K562 (cell line): ENCODE data around the gene SMIM29. TPM values are rescaled to one million over a fixed set of nuclear protein-coding genes. Genes with fewer than 3 reads are reported as not detected.

Experiments
- BRD9 ChIP-seq: fragments of 450-650 bp; IDR thresholded peaks from 2 replicates; pipeline ENCODE4 v1.6.1; 2018; ENCODE audit warnings: low read depth; ENCODE audit not compliant: partially characterized antibody
- CEBPG ChIP-seq, 3 experiments: fragments of 200-800 bp in 1 of 3; sonication (Bioruptor generic) in 1 of 3; sonication (generic) in 1 of 3; formaldehyde crosslinking in 1 of 3; IDR thresholded peaks in 2 of 3; conservative IDR thresholded peaks in 1 of 3; 2 replicates each; pipeline versions ENCODE4 v1.6.1 to v1.8.0; 2016 to 2022; ENCODE audit warnings: missing compliant biosample characterization in 2 of 3, missing genetic modification characterization in 2 of 3, mild to moderate bottlenecking in 1 of 3, missing genetic modification reagents in 1 of 3
- CHD1 ChIP-seq: fragments of 200-600 bp; sonication (generic); IDR thresholded peaks from one replicate; pipeline ENCODE4 v1.6.1; 2012; ENCODE audit warnings: mild to moderate bottlenecking, moderate library complexity, low read length, inconsistent platforms
- DMBX1 ChIP-seq: fragments of 250-450 bp; sonication (Bioruptor Pico); IDR thresholded peaks from 2 replicates; pipeline ENCODE4 v1.8.0; 2022; ENCODE audit warnings: inconsistent platforms, mild to moderate bottlenecking, moderate library complexity, borderline replicate concordance
- KAT7 ChIP-seq: sonication (generic); formaldehyde crosslinking; IDR thresholded peaks from 2 replicates; pipeline ENCODE4 v1.8.0; 2022; ENCODE audit warnings: missing genetic modification reagents, mild to moderate bottlenecking, borderline replicate concordance
- MCM3 ChIP-seq: fragments of 450-650 bp; IDR thresholded peaks from 2 replicates; pipeline ENCODE4 v1.6.1; 2016
- NCOA1 ChIP-seq: fragments of 450-650 bp; IDR thresholded peaks from 2 replicates; pipeline ENCODE4 v1.6.1; 2016; ENCODE audit warnings: low read depth
- NELFE ChIP-seq: IDR thresholded peaks from 2 replicates; pipeline ENCODE4 v1.6.1; 2011; ENCODE audit warnings: mild to moderate bottlenecking; ENCODE audit not compliant: insufficient read depth, insufficient read length
- NFYB ChIP-seq: IDR thresholded peaks from 2 replicates; pipeline ENCODE4 v1.6.1; 2011; ENCODE audit warnings: mild to moderate bottlenecking, moderate library complexity; ENCODE audit not compliant: insufficient read length; ENCODE audit errors: extremely low read depth
- PHF21A ChIP-seq: fragments of 450-650 bp; IDR thresholded peaks from 2 replicates; pipeline ENCODE4 v1.6.1; 2017; ENCODE audit warnings: low read depth, borderline replicate concordance
- RFX5 ChIP-seq: IDR thresholded peaks from 2 replicates; pipeline ENCODE4 v1.6.1; 2011; ENCODE audit warnings: low read depth, mild to moderate bottlenecking, improper control_type of control experiment, low read length
- SLC30A9 ChIP-seq: fragments of 250-450 bp; sonication (Bioruptor Pico); IDR thresholded peaks from 2 replicates; pipeline ENCODE4 v1.8.0; 2022; ENCODE audit warnings: mild to moderate bottlenecking, moderate library complexity
- TAF7 ChIP-seq: fragments of 450-650 bp; IDR thresholded peaks from 2 replicates; pipeline ENCODE4 v1.6.1; 2016; ENCODE audit warnings: missing genetic modification characterization, missing compliant biosample characterization
- ZBTB1 ChIP-seq: sonication (generic); formaldehyde crosslinking; IDR thresholded peaks from 2 replicates; pipeline ENCODE4 v1.8.1; 2023; ENCODE audit warnings: missing genetic modification reagents, low read depth, mild to moderate bottlenecking, borderline replicate concordance
- ZBTB17 ChIP-seq: fragments of 450-650 bp; formaldehyde crosslinking; IDR thresholded peaks from 2 replicates; pipeline ENCODE4 v1.4.0; 2020; ENCODE audit warnings: mild to moderate bottlenecking
- ZC3H4 ChIP-seq: sonication (generic); formaldehyde crosslinking; IDR thresholded peaks from 2 replicates; pipeline ENCODE4 v1.9.0; 2021; ENCODE audit warnings: missing genetic modification reagents, borderline replicate concordance
- ZNF766 ChIP-seq: fragments of 200-800 bp; sonication (Bioruptor generic); conservative IDR thresholded peaks from 2 replicates; pipeline ENCODE4 v1.6.1; 2016; ENCODE audit warnings: missing genetic modification characterization, missing compliant biosample characterization
- polyA plus RNA-seq, 8 experiments: library from polyadenylated mRNA; depleted of rRNA in 4 of 8; stranded (reverse) in 5 of 8; unstranded in 3 of 8; fragments of >200 nt; fragmentation: Nextera tagmentation in 2 of 8; fragmentation: Illumina TruSeq in 1 of 8; extraction: Ambion mirVana in 2 of 8; extraction: Trizol in 1 of 8; gene quantifications; 2 replicates each; pipeline versions ENCODE4 v1.2.1 to v1.2.3, GENCODE V29; 2011 to 2014; ENCODE audit warnings: inconsistent platforms in 1 of 8, missing spikeins in 1 of 8
- total RNA-seq, 7 experiments: library from RNA; depleted of rRNA in 6 of 7; stranded (reverse); fragments of >200 nt in 6 of 7; fragmentation: Illumina TruSeq in 2 of 7; extraction: Trizol in 2 of 7; gene quantifications; 2 replicates each; pipeline versions ENCODE4 v1.2.1 to v1.2.3, GENCODE V29; 2011 to 2021; ENCODE audit warnings: low replicate concordance in 1 of 7
- TF ChIP-seq, protein P1 (sequence below): fragments of 450-650 bp; IDR thresholded peaks from 2 replicates; pipeline ENCODE4 v1.6.1; 2018; ENCODE audit not compliant: partially characterized antibody
- TF ChIP-seq, protein P2 (sequence below): fragments of 200-800 bp; sonication (Bioruptor generic); IDR thresholded peaks from 2 replicates; pipeline ENCODE4 v1.6.1; 2017; ENCODE audit warnings: missing genetic modification characterization, missing compliant biosample characterization
- TF ChIP-seq, protein P3 (sequence below): fragments of 250-450 bp; sonication (Bioruptor Pico); IDR thresholded peaks from 2 replicates; pipeline ENCODE4 v1.5.0; 2020; ENCODE audit warnings: mild to moderate bottlenecking

SMIM29 gene
- total and polyA plus RNA-seq, 9 of the 15 experiments (the other 6 are each of a cell fraction or from before 2014, with no cell fraction given): 6.5 to 36.7 (median 20.9) TPM

- TF ChIP-seq, protein P1, sequence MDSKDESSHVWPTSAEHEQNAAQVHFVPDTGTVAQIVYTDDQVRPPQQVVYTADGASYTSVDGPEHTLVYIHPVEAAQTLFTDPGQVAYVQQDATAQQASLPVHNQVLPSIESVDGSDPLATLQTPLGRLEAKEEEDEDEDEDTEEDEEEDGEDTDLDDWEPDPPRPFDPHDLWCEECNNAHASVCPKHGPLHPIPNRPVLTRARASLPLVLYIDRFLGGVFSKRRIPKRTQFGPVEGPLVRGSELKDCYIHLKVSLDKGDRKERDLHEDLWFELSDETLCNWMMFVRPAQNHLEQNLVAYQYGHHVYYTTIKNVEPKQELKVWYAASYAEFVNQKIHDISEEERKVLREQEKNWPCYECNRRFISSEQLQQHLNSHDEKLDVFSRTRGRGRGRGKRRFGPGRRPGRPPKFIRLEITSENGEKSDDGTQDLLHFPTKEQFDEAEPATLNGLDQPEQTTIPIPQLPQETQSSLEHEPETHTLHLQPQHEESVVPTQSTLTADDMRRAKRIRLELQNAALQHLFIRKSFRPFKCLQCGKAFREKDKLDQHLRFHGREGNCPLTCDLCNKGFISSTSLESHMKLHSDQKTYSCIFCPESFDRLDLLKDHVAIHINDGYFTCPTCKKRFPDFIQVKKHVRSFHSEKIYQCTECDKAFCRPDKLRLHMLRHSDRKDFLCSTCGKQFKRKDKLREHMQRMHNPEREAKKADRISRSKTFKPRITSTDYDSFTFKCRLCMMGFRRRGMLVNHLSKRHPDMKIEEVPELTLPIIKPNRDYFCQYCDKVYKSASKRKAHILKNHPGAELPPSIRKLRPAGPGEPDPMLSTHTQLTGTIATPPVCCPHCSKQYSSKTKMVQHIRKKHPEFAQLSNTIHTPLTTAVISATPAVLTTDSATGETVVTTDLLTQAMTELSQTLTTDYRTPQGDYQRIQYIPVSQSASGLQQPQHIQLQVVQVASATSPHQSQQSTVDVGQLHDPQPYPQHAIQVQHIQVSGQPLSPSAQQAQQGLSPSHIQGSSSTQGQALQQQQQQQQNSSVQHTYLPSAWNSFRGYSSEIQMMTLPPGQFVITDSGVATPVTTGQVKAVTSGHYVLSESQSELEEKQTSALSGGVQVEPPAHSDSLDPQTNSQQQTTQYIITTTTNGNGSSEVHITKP: no peak
- no peak for TF ChIP-seq ZBTB17 (CRISPR knock-in tag)
- TF ChIP-seq CHD1: no peak
- TF ChIP-seq BRD9: no peak
- TF ChIP-seq SLC30A9 (CRISPR knock-in tag): no peak
- no peak for TF ChIP-seq MCM3
- no peak for TF ChIP-seq KAT7 (CRISPR knock-in tag)
- no peak for TF ChIP-seq ZC3H4 (CRISPR knock-in tag)
- TF ChIP-seq, protein P2, sequence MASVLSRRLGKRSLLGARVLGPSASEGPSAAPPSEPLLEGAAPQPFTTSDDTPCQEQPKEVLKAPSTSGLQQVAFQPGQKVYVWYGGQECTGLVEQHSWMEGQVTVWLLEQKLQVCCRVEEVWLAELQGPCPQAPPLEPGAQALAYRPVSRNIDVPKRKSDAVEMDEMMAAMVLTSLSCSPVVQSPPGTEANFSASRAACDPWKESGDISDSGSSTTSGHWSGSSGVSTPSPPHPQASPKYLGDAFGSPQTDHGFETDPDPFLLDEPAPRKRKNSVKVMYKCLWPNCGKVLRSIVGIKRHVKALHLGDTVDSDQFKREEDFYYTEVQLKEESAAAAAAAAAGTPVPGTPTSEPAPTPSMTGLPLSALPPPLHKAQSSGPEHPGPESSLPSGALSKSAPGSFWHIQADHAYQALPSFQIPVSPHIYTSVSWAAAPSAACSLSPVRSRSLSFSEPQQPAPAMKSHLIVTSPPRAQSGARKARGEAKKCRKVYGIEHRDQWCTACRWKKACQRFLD (CRISPR knock-in tag): 0 out of 2 replicates have a peak, but pooled peaks have one; percentile 5
- TF ChIP-seq TAF7 (tag): no peak
- no peak for TF ChIP-seq NFYB
- peak; percentile 27; the same call in 1 of the 2 replicates for TF ChIP-seq CEBPG (CRISPR knock-in tag; IDR thresholded peaks at IDR 0.05)
- no peak for TF ChIP-seq CEBPG (tag; conservative IDR thresholded peaks at IDR 0.05 in 1 of 2, IDR thresholded peaks at IDR 0.05 in 1 of 2)
- no peak for TF ChIP-seq NELFE
- TF ChIP-seq, protein P3, sequence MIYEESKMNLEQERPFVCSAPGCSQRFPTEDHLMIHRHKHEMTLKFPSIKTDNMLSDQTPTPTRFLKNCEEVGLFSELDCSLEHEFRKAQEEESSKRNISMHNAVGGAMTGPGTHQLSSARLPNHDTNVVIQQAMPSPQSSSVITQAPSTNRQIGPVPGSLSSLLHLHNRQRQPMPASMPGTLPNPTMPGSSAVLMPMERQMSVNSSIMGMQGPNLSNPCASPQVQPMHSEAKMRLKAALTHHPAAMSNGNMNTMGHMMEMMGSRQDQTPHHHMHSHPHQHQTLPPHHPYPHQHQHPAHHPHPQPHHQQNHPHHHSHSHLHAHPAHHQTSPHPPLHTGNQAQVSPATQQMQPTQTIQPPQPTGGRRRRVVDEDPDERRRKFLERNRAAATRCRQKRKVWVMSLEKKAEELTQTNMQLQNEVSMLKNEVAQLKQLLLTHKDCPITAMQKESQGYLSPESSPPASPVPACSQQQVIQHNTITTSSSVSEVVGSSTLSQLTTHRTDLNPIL (CRISPR knock-in tag): no peak
- no peak; the same call in 1 of the 2 replicates for TF ChIP-seq NCOA1
- TF ChIP-seq ZBTB1 (CRISPR knock-in tag): no peak
- TF ChIP-seq ZNF766 (CRISPR knock-in tag): no peak
- TF ChIP-seq RFX5: no peak
- TF ChIP-seq PHF21A: no peak
- TF ChIP-seq DMBX1 (CRISPR knock-in tag): peak; percentile 33; the same call in 1 of the 2 replicates
Observed at GRCh38 chr6:34276881-34277762, 28.3 kb upstream of the SMIM29 start (continued).
